ENCODE measurements around the gene DNAI4. TPM values are rescaled to one million over a fixed set of nuclear protein-coding genes. Genes with fewer than 3 reads are reported as not detected.

DNAI4 gene
- total RNA-seq, 4 donors from 2014 or later: 1.8 to 12.4 (median 3.3) TPM

- no peak for DNase-seq
- H3K9me3 ChIP-seq: no peaks in the 10 kb centered on the region
- H3K4me1 ChIP-seq: no peaks in the 10 kb centered on the region
Measured at GRCh38 chr1:66777831-66778230, 146.8 kb downstream of the DNAI4 start.

GRCh38 chr1:66775646-66776045 lies 149.0 kb downstream of the DNAI4 start:
- H3K36me3 ChIP-seq: no peaks in the 10 kb centered on the region
- no peaks in the 10 kb centered on the region for H3K27me3 ChIP-seq
- TF ChIP-seq CTCF (IDR thresholded peaks at IDR 0.05): no peak
- no peak for TF ChIP-seq POLR2A (IDR thresholded peaks at IDR 0.05)
- no peaks in the 10 kb centered on the region for H3K4me1 ChIP-seq
- H3K27ac ChIP-seq: no peak overlapping the region
- H3K9me3 ChIP-seq: no peaks in the 10 kb centered on the region
- no peak for DNase-seq
- no peak overlapping the region for H3K4me3 ChIP-seq

More at GRCh38 chr1:66777831-66778230, 146.8 kb downstream of the DNAI4 start:
- Histone ChIP-seq H3K27me3 (no peaks in the 10 kb centered on the region), H3K36me3 (no peaks in the 10 kb centered on the region), H3K27ac (no peak overlapping the region), H3K4me3 (no peak overlapping the region)
- TF ChIP-seq CTCF (IDR thresholded peaks at IDR 0.05) (no peak), POLR2A (IDR thresholded peaks at IDR 0.05) (no peak)

GRCh38 chr1:66774438-66774837 lies 150.2 kb downstream of the DNAI4 start:
- Histone ChIP-seq H3K36me3 (no peaks in the 10 kb centered on the region), H3K4me1 (no peaks in the 10 kb centered on the region), H3K4me3 (no peak overlapping the region), H3K27me3 (no peaks in the 10 kb centered on the region), H3K9me3 (no peaks in the 10 kb centered on the region), H3K27ac (no peak overlapping the region)
- TF ChIP-seq CTCF (IDR thresholded peaks at IDR 0.05) (no peak), POLR2A (IDR thresholded peaks at IDR 0.05) (no peak)
- DNase-seq: no peak

- Histone ChIP-seq H3K27ac (no peak overlapping the region), H3K27me3 (no peaks in the 10 kb centered on the region), H3K4me1 (no peaks in the 10 kb centered on the region), H3K4me3 (no peak overlapping the region), H3K9me3 (no peaks in the 10 kb centered on the region), H3K36me3 (no peaks in the 10 kb centered on the region)
- DNase-seq: no peak
- TF ChIP-seq CTCF (IDR thresholded peaks at IDR 0.05) (no peak), POLR2A (IDR thresholded peaks at IDR 0.05) (no peak)
Measured at GRCh38 chr1:66773227-66773626, 151.4 kb downstream of the DNAI4 start.

- H3K36me3 ChIP-seq: no peaks in the 10 kb centered on the region
- H3K27me3 ChIP-seq: no peaks in the 10 kb centered on the region
- TF ChIP-seq POLR2A (IDR thresholded peaks at IDR 0.05): no peak
- no peak for TF ChIP-seq CTCF (IDR thresholded peaks at IDR 0.05)
- H3K4me1 ChIP-seq: no peaks in the 10 kb centered on the region
- no peak overlapping the region for H3K4me3 ChIP-seq
- no peaks in the 10 kb centered on the region for H3K9me3 ChIP-seq
- no peak for DNase-seq
- H3K27ac ChIP-seq: no peak overlapping the region
Measured at GRCh38 chr1:66770694-66771093, 154.0 kb downstream of the DNAI4 start.

GRCh38 chr1:66770240-66770639 lies 154.4 kb downstream of the DNAI4 start:
- Histone ChIP-seq H3K4me3 (no peak overlapping the region), H3K4me1 (no peaks in the 10 kb centered on the region), H3K36me3 (no peaks in the 10 kb centered on the region), H3K27me3 (no peaks in the 10 kb centered on the region), H3K27ac (no peak overlapping the region), H3K9me3 (no peaks in the 10 kb centered on the region)
- TF ChIP-seq CTCF (IDR thresholded peaks at IDR 0.05) (no peak), POLR2A (IDR thresholded peaks at IDR 0.05) (no peak)
- no peak for DNase-seq

Data from Peyer's patch (tissue), 4 donors.